Astrocyte of the cerebellum (primary cell): ENCODE data around the gene HIVEP1.

ENCODE experiments used
- DNase-seq: peaks from one replicate; pipeline ENCODE4 v3.0.0-alpha.2; 2011; ENCODE audit warnings: low read depth
- H3K4me3 ChIP-seq: 2 replicates; pipeline ENCODE4 v1.5.1; 2011; ENCODE audit warnings: mild to moderate bottlenecking, low read depth, low read length, moderate library complexity
- CTCF ChIP-seq: IDR thresholded peaks from 2 replicates; pipeline ENCODE4 v1.5.1; 2012; ENCODE audit warnings: low read length, low read depth, moderate library complexity, mild to moderate bottlenecking; ENCODE audit errors: missing control alignments
- in situ Hi-C: cut with HindIII; loops from 2 replicates; pipeline ENCODE4 v1.10.0; 2017; ENCODE audit warnings: low sequenced_read_pairs

Gene HIVEP1

DNA sequence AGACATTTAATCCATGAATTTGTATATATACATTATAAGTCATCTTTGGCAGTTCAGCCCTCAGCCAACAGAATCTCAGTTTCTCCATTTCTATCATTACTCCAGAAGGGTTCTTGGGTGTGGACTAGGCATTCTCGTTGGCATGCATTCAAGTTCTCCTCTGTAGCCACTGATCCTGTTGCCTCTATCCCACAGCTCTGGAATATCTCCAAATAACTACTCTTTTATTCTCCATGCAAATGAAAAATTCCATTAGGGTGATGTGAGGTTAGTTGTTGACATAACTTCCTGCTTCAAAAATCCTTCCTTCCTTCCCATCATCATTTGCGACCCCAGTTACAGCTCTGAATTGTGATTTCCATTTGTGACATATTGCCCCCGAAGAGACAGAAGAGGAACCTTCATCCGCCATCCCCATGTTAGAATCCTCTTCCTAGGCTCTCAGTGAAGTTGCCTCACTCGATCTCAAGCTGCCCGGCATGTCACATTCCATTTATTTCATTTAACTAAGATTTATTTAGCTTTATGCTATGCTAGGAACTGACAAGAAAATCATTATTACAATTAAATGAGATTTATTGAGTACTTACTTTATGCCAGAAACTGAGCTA is 184.3 kb downstream of the HIVEP1 start:
- in situ Hi-C loops = no loop called here
- H3K4me3 ChIP-seq = no peak overlapping the region
- no peak for TF ChIP-seq CTCF
- DNase-seq = peak; percentile 84

- no peak for TF ChIP-seq CTCF
- no peak for DNase-seq
- in situ Hi-C loops = no loop called here
- H3K4me3 ChIP-seq = no peak overlapping the region
Measured at GRCh38 chr6:12198851-12199250, 186.7 kb downstream of the HIVEP1 start.

DNA sequence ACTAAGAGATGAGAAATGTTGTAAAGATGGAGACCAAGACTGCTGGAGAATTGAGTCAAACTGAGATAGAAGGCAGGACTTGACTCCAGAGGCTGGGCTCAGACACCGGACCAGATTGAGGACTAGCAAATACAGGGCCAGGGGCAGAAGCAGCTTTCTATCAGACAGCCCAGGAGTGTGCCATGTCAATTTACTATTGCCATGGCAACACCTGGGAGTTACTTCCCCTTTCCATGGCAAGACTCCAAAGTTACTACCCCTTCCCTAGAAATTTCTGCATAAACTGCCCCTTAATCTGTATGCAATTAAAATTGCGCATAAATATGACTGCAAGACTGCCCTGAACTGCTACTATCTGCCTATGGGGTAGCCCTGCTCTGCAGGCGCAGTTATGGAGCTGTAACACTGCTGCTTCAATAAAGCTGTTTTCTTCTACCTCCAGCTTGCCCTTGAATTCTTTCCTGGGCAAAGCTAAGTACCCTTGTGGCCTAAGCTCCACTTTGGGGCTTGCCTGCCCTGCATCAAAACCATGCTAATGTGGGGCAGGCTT is 188.0 kb downstream of the HIVEP1 start:
- H3K4me3 ChIP-seq = no peak overlapping the region
- in situ Hi-C loops = no loop called here
- no peak for TF ChIP-seq CTCF
- no peak for DNase-seq

GRCh38 chr6:12200761-12201160 is 188.6 kb downstream of the HIVEP1 start:
- H3K4me3 ChIP-seq = no peak overlapping the region
- in situ Hi-C loops = no loop called here
- no peak for DNase-seq
- TF ChIP-seq CTCF = no peak

DNA sequence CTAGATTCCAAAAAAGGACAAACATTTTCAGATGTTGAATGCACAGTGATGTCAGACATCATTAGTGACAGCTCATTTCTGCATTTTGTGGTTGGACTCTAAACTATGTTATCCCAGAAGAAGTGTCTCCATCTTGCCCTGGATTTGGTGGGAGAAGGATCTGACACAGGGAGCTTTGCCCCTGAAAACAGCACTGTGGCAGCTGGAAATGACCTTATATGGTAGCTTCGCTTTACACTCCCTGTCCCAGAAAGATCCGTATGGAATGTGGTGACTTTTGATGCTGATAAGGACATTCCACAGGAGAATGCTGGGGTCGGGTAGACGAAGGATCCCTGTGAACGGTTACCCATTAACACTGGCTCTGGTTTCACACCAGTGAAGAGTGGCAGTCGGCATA is 190.9 kb downstream of the HIVEP1 start:
- no peak overlapping the region for H3K4me3 ChIP-seq
- DNase-seq = no peak
- TF ChIP-seq CTCF = no peak
- in situ Hi-C loops = no loop called here

- H3K4me3 ChIP-seq = no peak overlapping the region
- in situ Hi-C loops = no loop called here
- no peak for DNase-seq
- TF ChIP-seq CTCF = no peak
Measured at GRCh38 chr6:12208190-12208589, 196.1 kb downstream of the HIVEP1 start.
